Ovary (tissue), 9 donors: ENCODE results near the gene CKS1B. TPM values are rescaled to one million over a fixed set of nuclear protein-coding genes. Genes with fewer than 3 reads are reported as not detected.

Source experiments
- DNase-seq, 5 donors: peaks; one replicate each; pipeline ENCODE4 v3.0.0-alpha.2; 2019 to 2020
- H3K27ac ChIP-seq, 2 donors: fragments of 200-600 bp; one replicate each; pipeline versions ENCODE4 v1.5.1 to v1.8.0; 2019 to 2022
- H3K27me3 ChIP-seq: fragments of 200-600 bp; one replicate; pipeline ENCODE4 v1.8.0; 2022
- H3K36me3 ChIP-seq: fragments of 200-600 bp; sonication (generic); one replicate; pipeline ENCODE4 v1.5.1; 2019
- H3K4me1 ChIP-seq: one replicate; pipeline ENCODE4 v1.8.1; 2013; ENCODE audit warnings: mild to moderate bottlenecking, moderate library complexity; ENCODE audit not compliant: insufficient read depth
- H3K4me3 ChIP-seq: fragments of 200-600 bp; sonication (generic); one replicate; pipeline ENCODE4 v1.5.1; 2017
- H3K9me3 ChIP-seq, 2 donors: fragments of 200-600 bp in 1 of 2; sonication (generic) in 1 of 2; one replicate each; pipeline versions ENCODE4 v1.5.1 to v1.8.1; 2013 to 2019; ENCODE audit warnings: mild to moderate bottlenecking in 1 of 2, moderate library complexity in 1 of 2
- EP300 ChIP-seq: sonication (generic); formaldehyde crosslinking; IDR thresholded peaks from one replicate; pipeline ENCODE4 v1.6.1; 2017; ENCODE audit warnings: antibody characterized with exemption
- POLR2A ChIP-seq: fragments of 450-650 bp; IDR thresholded peaks from one replicate; pipeline ENCODE4 v1.6.1; 2017; ENCODE audit warnings: antibody characterized with exemption, mild to moderate bottlenecking, moderate library complexity
- WGBS, 3 donors: extraction: QIAGEN DNeasy Blood & Tissue Kit in 1 of 3; methylation state at CpG; one replicate each; pipeline versions ENCODE4 v1.1.5 to v1.1.7; 2013 to 2017; 5-methylcytosine and 5-hydroxymethylcytosine counted together
- intact Hi-C, 4 donors: fragments of 100-400 bp; cut with DNase I; formaldehyde crosslinking; loops; one replicate each; pipeline versions ENCODE4 v1.11.0 to v1.15.1; 2022 to 2023
- polyA plus RNA-seq, 2 donors: library from polyadenylated mRNA; stranded (reverse); fragments of 200-250 nt in 1 of 2; fragments of 350-450 nt in 1 of 2; fragmentation: Illumina TruSeq in 1 of 2; extraction: RNeasy Lipid Tissue Mini Kit (QIAGEN cat#74804) in 1 of 2; gene quantifications; one replicate each; pipeline ENCODE4 v1.2.3, GENCODE V29; 2013 to 2014
- total RNA-seq, 7 donors: library from RNA; depleted of rRNA in 2 of 7; stranded (reverse); fragments of >200 nt in 2 of 7; fragmentation: NEBNext Ultra II Directional in 3 of 7; extraction: Animal tissue kit (Norgen Biotek cat#: 25700) in 3 of 7; gene quantifications; one replicate each; pipeline versions ENCODE4 v1.1.0 to v1.2.4, GENCODE V29; 2016 to 2023
- TF ChIP-seq, protein P1 (sequence below), 3 donors: fragments of 450-650 bp in 2 of 3; fragments of 200-600 bp in 1 of 3; IDR thresholded peaks; one replicate each; pipeline versions ENCODE4 v1.5.1 to v1.8.0; 2016 to 2022; ENCODE audit warnings: antibody characterized with exemption in 3 of 3, mild to moderate bottlenecking in 1 of 3
- donor health status: DM: no; HTN: no; CAD: no; lungs with moderate emphysema.
- donor health status: DM: no; HTN: no; CAD: no.
- donor health status: Bipolar disorder and iron deficiency.
- donor health status: DM: yes; HTN: yes; CAD: no.
- donor health status: DM: no; HTN: no; CAD: no.
- donor health status: DM: yes; HTN: yes; CAD: no.

CKS1B gene
- total and polyA plus RNA-seq, 9 donors: 12.2 to 55.8 (median 28.0) TPM

DNA sequence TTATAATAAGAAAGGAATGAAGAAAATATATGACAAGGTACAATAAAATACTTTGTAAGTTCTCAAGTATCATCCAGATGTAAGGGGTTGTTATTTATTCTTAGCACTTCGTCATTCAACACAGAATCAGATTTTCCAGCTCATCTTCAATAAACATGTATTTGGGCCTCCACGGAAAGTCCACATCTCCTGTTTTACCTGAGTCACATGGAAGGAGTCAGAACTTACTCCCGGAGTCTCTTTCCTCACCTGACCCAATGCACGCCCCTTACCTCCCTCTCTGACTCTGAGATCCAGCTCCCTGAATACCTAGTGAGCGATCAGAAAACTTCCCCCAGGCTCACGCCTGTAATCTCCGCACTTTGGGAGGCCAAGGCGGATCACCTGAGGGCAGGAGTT lies 36.5 kb upstream of the CKS1B start:
- 78 to 83% (median 81%) methylated on average over 8 of the region's 8 CpGs for WGBS, 3 donors
- TF ChIP-seq POLR2A (no peak), EP300 (no peak)
- TF ChIP-seq, protein P1, sequence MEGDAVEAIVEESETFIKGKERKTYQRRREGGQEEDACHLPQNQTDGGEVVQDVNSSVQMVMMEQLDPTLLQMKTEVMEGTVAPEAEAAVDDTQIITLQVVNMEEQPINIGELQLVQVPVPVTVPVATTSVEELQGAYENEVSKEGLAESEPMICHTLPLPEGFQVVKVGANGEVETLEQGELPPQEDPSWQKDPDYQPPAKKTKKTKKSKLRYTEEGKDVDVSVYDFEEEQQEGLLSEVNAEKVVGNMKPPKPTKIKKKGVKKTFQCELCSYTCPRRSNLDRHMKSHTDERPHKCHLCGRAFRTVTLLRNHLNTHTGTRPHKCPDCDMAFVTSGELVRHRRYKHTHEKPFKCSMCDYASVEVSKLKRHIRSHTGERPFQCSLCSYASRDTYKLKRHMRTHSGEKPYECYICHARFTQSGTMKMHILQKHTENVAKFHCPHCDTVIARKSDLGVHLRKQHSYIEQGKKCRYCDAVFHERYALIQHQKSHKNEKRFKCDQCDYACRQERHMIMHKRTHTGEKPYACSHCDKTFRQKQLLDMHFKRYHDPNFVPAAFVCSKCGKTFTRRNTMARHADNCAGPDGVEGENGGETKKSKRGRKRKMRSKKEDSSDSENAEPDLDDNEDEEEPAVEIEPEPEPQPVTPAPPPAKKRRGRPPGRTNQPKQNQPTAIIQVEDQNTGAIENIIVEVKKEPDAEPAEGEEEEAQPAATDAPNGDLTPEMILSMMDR (IDR thresholded peaks at IDR 0.05): no peak
- H3K9me3 ChIP-seq: no peaks in the 10 kb centered on the region
- H3K36me3 ChIP-seq: no peaks in the 10 kb centered on the region
- intact Hi-C loops: no loop called here
- H3K4me1 ChIP-seq: peaks cover 24% of the 10 kb centered on the region
- peak overlapping the region; percentile 55 for H3K4me3 ChIP-seq
- H3K27me3 ChIP-seq: no peaks in the 10 kb centered on the region
- no peak for DNase-seq
- peak overlapping the region; percentile 94 to 95 for H3K27ac ChIP-seq

DNA sequence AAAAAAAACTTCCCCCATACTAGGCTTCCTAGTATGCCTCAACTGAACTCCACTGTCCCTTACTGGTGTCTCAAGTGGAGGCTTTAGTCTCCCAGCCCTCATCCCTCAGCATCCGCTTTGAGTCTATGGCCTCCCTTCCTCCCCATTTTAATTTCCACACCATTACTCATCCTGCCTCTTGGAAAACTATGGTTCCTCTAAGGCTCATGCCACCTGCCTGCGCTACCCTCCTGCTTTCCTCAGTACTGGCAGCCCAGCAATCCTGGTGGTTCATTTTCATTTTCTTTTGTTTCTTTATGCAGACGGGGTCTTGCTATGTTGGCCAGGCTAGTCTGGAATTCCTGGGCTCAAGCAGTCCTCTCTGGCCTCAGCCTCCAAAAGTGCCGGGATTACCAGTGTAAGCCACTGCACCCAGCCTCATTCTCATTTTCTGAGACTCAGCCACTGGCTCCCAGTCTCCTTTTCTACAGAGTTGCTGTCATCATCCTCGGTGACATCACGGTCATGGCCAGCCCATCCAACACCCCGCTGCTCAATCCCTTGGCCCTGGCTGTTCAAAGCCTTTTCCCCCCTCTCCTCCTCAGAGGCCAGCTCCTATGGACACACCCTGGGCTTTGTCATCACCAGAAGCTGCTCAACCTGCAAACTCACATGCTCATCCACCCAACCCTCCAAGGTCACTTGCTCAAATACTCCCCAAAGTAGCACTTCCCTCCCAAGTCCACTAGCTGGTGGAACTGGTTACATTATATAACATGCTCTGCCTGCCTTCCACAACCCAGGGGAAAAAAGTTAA lies 35.7 kb upstream of the CKS1B start:
- WGBS, 3 donors: 93 to 94% (median 93%) methylated on average over 7 of the region's 7 CpGs
- Histone ChIP-seq H3K27ac (peak overlapping the region; percentile 94 to 95), H3K36me3 (no peaks in the 10 kb centered on the region), H3K9me3 (no peaks in the 10 kb centered on the region), H3K4me1 (peaks cover 24% of the 10 kb centered on the region), H3K4me3 (no peak overlapping the region), H3K27me3 (no peaks in the 10 kb centered on the region)
- no peak for DNase-seq
- intact Hi-C loops: no loop called here
- TF ChIP-seq, protein P1 (IDR thresholded peaks at IDR 0.05): no peak
- no peak for TF ChIP-seq EP300
- no peak for TF ChIP-seq POLR2A

DNA sequence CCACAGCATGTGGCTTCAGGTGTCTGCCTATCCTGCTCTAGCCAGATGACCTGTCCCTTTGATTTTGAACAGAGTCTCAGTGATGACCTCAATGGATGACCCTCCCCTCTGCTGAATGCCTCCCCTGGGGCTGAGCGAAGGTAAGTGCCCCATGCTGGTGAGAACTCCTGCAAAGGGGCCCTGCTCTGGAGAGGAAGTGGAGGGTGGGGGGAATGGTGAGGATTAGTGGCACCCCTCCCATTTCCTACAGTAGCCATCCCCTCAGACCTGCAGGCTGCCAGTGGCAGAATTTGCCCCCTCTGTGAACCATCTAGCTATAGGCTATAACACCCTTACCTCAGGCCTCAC lies 34.3 kb upstream of the CKS1B start:
- intact Hi-C loops: no loop called here
- Histone ChIP-seq H3K4me3 (no peak overlapping the region), H3K27me3 (no peaks in the 10 kb centered on the region), H3K36me3 (no peaks in the 10 kb centered on the region), H3K27ac (no peak overlapping the region), H3K4me1 (peaks cover 24% of the 10 kb centered on the region), H3K9me3 (no peaks in the 10 kb centered on the region)
- TF ChIP-seq POLR2A (no peak), EP300 (no peak)
- TF ChIP-seq, protein P1 (IDR thresholded peaks at IDR 0.05): no peak
- WGBS, 3 donors: 92 to 100% (median 97%) methylated on average over 1 of the region's 1 CpG
- DNase-seq: peak in 1 of 5 donors; percentile 25

DNA sequence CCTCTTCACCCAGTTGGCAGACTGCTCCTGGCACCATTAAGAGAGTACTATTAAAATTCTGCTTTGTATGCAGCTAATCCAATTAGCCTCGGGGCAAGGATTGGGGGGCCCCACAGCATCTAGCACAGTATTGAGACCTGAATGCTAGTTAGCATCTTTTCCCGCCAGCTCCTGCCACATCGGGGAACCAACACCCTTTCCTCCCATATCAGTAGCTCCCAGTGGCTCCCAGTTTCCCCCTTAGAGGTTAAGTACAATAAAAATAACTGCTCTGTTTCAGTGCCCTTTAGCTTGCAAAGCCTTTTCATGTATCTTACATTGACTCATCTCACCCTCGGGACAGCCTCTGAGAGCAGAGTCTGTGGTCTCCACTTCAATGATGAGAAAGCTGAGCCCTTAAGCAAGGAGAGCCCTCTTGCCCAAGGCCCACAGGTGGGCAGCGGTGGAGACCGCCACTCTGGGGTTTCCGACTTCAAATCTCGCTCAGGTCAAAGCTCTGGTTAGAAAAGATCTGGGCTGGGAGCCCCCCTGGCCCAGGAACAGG lies 33.8 kb upstream of the CKS1B start:
- H3K4me1 ChIP-seq: peaks cover 22% of the 10 kb centered on the region
- TF ChIP-seq EP300: no peak
- TF ChIP-seq POLR2A: no peak
- intact Hi-C loops: no loop called here
- WGBS, 3 donors: 66 to 74% (median 69%) methylated on average over 8 of the region's 8 CpGs
- no peaks in the 10 kb centered on the region for H3K36me3 ChIP-seq
- H3K27ac ChIP-seq: peak overlapping the region in 1 of 2 donors; percentile 77
- no peak overlapping the region for H3K4me3 ChIP-seq
- no peaks in the 10 kb centered on the region for H3K9me3 ChIP-seq
- no peaks in the 10 kb centered on the region for H3K27me3 ChIP-seq
- peak in 1 of 5 donors; percentile 23 for DNase-seq
